GM18867 (cell line): ENCODE data around the gene NOL11.
A peak's percentile ranks its signal among the peaks of the same experiment; 100 is the strongest.
"Not testable (repeated sequence)": the region's sequence is repeated elsewhere in the genome, so short reads cannot be mapped to it uniquely, and the experiment has no call there.

ENCODE experiments used
- ATAC-seq: cut with Tn5 transposase; IDR thresholded peaks from one replicate; pipeline ENCODE4 v1.9.1; 2021; ENCODE audit warnings: mild to moderate bottlenecking, moderate library complexity; ENCODE audit not compliant: unreplicated experiment

NOL11 gene

DNA sequence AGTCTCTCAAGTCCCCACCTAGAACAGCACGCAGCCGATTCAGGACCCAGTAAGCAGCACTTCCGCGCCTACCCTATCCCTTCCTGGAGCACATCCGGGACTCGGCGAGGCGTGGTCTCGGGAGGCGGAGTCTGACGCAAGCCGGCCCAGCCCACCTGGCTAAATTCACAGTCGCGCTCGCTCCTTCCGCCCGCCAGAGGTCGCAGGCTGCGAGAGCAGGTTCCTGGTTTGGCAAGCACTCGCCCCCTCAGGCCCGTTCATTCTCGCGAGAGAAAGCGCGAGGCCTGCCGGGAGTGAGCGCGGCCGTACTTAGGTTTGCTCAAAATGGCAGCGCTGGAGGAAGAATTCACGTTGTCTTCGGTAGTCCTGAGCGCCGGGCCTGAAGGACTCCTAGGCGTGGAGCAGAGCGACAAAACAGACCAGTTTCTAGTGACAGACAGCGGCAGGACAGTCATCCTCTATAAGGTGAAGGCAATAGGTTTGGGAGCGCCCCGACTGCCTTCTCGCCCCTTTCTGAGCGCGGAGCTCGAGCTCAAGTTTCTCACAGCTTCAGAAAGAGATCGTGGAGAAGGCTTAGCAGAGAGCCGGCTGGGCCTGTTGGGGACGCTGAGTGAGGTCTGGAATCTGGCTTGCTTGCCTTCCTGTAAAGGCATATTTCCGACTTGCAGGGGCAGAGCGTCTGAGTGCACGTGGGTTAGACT lies at the start of gene NOL11:
TSS of gene NOL11 (plus strand) at position 313 of the 701 bp plus-strand sequence. CDS start at position 325, 12 bp downstream.
- ATAC-seq = peak; percentile 97

DNA sequence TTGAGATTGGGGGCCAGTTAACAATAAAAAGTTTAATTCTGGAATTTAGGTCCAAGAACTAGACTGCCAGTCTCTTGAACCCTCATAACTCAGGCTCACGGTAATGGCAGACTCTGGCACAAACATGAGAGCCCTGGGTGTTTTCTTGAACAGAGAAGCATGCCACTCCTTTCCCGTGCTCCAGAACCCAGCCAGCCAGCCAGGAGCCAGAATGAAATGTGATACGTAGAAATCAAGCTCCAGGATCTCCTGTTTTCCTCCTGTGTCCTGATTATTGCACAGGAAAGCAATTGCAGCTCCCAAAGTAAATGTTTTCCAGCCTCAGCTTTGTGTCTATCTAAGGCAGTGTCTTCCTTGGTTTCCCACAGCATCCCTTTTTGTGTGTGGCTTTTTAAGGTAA lies 46.2 kb upstream of the NOL11 start:
- no peak for ATAC-seq

DNA sequence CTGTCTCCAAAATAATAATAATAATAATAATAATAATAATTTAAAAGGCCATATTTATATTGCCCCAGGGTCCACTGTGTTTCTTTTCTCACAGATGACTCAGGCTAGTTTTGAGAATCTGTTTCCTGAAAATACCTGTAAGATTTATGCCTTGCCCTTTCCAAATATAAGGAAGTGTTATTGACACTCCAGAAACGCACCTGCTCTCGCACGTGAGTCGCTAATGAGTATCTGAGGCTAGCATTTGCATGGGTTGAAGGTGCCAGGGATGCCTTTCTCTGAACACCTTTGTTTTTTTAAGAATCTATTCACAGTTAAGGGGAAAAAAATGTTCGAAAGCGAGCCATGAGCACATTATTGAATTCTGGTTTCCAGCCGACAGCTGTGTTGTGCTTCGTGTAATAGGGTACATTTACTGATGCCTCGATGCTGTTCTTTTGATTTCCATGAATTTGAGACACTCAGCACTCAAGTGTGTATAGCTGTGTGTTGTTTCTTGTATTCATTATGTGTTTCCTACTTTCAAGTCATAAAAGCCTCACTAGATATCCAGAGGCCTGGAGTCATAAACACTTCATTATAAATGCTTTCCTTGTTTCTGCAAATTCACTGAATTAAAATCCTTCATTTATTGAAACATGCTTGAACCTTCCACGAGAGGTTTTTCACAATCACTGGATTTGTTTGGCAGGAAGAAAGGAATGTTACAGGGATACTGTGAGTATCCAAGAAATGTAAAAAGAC lies 45.0 kb upstream of the NOL11 start:
- no peak for ATAC-seq

DNA sequence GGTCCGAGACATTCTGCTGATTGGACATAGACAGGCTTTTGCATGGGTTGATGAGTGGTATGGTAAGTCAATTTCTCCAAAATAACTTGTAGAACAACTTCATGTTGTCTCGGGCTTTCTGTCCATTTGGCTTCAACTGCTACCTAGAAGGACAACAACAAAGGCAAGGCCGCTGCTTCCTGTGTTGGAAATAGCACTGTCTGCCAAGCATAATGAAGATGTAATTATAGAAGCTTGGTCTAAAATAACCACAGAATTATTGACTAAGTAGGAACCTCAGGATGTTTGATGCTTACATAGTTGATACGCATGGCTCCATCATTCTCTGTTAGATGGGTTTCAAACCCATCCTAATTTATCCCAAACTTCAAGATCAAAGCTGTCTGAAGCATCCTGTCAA lies 42.3 kb upstream of the NOL11 start:
- no peak for ATAC-seq

DNA sequence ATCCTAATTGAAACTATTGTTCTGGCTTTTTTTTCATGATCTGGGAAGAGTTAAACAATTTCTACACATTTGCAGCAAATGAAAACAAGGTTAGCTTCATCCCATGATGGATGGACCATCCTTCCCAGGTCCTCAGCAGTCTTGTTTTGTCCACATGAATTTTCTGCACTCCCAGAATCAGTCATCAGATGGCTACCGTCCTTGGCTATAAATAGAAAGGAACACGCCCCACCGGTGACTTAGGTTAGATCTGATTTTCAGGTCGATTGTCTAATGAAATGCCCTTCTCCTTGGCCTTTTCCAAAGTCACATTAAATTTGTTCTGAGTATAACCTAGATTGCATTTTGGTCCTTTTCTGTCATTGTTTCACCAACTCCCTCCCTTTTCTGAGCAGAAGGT lies 41.4 kb upstream of the NOL11 start:
- no peak for ATAC-seq

DNA sequence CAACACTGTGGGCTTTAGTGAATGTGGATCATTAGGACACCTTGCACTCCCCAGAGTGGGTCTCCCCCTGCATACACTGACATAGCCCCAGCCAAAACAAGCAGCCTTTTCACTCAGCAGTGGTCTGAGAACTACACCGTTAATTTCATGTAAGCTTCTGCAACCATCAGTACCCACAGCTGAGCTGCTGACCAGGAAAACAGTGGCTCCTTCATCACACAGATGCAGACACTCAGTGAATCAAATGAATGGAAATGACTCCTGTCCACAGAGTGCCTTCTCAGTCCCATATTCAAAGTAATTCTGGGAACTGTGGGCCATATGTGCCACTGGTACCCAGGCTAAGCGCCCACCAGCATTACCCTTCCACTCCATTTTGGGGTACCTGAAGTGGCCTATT lies 39.3 kb upstream of the NOL11 start:
- no peak for ATAC-seq

DNA sequence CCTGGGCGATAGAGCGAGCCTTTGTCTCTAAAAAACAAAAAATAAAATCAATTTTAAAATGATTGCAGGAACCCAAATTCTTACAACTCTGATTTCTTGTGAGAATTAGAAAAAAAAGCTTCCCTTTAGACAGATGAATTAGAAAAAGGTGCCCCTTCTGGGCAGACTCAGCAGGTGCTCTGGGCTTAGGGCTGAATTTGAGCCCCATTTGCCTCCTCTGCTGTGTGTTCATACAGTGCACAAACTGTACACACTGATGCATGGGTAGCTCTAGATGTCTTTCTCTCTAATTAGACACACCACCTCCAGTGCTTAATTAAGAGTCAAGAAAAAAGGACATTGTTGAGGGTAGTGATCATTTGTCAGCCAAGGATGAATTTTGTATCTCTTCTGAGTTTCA lies 38.5 kb upstream of the NOL11 start:
- no peak for ATAC-seq

DNA sequence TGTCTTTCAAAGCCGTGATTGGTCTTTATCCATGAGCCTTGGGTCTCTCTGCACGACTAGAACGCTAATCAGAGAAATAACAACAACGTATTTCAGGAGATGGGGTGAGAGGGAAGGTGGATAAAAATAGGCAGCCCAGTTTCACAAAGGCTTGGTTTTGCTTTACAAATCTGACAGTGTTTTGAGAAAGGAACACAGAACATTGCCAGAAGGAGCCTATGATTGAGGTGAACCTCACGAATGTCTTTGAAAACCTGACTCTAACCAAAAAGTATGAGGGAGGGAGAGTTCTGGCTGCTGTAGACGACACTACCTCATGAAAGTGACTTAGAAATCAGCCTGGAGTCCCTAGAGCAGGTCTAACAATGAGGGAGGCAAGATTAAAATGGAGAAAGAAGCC lies 38.0 kb upstream of the NOL11 start:
- ATAC-seq = no peak

DNA sequence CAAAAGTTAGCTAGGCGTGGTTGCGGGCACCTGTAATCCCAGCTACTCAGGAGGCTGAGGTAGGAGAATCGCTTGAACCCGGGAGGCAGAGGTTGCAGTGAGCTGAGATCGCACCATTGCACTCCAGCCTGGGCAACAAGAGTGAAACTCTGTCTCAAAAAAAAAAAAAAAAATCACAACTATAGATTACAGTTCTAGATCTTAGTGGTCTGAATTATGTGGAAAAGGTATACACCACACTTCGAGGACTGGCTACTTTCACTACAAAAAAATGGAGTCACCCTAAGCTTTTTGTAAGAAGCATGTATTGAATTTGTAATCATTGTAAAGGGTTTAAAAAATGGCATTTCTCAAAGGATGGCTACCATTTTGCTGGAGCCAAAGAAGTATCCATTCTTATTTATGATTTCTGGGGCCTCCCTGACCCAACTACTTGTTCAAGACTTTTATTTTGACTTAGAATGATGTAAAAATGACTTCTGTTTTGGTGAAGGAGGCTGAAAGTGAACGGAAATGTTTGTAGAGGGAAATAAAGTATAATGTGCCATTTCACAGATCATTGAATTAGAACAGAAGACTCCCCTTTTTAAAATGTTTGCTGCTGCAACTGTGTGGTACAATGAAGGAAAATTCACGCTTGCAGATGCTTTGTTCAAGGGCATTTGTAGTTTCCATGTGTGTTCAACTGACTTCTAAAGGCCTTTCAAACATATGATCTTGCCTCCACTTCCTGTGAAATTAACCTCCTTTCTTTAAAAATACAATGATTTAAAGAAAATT lies 37.1 kb upstream of the NOL11 start:
- ATAC-seq = no peak

DNA sequence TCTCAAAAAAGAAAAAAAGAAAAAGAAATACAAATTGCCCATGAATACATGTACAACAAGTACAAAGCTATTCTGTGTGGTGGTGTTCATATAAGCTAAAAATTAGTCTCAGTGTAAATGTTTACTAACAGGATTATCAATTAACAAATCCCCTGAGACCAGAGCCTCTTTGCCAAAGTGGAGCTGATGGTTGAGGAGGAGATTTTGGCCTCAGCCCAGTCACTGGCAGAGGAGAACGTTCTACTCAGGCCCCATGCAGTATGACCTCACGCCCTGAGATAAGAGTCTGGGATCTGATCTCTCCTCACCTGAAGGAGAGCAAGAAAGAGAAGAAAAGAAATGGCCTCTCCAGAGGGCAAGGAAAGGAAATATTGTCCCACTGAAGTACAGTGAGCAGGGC lies 35.5 kb upstream of the NOL11 start:
- ATAC-seq = no peak

DNA sequence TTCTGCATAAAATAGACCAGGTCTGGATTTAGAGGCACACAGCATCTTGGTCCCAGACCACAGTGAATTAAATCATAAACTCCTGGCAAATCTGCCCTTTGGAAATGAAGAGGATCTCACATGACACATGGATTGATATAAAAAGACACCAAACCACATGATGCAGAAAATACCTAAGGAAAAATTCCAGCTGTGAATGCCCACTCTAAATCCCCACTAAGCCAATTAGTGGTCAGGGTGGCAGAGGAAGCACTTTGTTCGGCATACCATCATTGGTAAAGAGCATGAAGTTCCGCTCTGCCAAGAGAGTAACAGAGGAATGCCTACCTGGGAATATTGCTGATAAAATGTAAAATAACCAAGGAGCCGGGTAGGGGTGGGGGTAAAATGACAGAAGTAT lies 32.4 kb upstream of the NOL11 start:
- no peak for ATAC-seq

DNA sequence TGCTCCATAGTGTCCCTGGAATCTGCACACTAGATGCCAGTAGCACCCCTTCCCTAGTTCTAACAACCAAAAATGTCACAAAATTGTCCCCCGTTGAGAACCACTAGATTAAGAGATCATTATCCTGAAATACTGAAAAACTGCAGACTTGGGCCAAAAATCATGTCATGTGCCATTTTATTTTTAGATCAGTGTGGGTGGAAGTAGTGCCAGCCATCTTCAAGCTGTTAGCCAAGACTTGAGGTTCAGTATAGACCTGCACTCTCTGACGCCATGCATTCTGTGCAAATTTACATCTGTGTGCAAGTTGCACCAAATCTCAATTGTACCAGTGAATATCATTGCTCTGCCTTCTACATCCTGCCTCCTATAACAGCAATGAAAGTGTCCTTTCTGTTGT lies 31.5 kb upstream of the NOL11 start:
- no peak for ATAC-seq

DNA sequence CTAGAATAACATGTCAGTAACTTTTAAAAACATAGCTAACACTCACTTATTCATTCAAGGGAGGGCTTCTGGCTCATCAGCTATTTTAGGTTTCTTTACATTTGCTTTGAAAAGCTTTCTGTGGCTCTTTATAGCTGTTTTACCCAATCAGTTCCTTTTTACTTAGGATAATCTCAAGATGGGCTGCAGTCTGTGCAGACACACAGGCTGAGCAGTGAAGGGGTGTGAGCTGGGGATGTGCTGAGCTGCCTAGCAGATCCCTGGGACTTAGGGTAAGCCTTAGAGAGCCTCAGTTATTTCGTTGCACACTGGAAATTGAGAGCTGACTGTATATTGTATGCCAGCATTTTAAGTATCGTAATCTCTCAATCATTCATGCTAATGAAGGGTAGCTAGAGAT lies 30.2 kb upstream of the NOL11 start:
- no peak for ATAC-seq

DNA sequence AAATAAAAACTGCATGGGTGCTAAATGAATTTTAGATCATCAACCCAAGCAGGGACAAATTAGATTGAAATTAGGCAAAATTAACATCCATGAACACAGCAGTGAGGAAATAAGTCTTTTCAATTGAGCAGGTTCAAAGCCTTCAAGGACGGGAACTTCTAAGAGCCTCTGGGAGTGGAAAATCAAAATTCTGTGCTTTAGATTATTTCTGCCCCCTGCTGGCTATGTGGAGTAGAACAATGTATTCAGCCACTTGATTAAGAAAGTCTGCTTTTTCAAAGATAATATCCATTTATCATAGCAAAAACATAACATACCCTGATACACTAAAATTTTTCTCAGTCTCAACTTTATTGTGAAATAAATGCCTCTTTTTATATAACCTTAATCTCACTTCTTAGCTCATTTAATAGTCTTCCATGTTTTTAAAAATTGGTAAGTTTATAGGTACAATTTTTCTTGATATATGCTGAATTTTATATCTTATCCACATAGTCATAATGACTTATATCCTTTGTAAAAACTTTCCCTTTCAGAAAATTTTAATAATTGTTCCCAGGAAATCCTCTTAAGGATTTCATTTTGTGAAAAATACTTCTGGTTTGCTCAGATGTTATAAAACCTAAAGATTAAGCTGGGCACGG lies 28.1 kb upstream of the NOL11 start:
- ATAC-seq = no peak

DNA sequence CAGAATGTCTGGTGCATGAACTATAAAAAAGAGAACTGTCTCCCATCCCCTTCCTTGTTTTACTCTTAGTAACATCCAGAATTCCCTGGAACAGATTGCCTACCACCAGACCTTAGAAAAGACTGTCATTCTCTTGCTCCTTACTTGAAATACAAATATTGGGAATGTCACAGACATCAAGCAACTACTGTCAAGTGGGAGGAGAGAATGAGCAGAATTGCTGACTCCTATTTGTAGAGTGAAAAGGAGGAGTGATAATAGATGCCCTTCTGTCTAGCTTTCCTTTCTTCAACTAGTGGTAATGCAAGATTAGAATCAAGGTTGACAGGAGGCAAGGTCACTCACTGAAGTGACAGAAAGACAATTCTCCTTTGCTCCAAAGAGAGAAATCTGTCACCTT lies 23.9 kb upstream of the NOL11 start:
- no peak for ATAC-seq

DNA sequence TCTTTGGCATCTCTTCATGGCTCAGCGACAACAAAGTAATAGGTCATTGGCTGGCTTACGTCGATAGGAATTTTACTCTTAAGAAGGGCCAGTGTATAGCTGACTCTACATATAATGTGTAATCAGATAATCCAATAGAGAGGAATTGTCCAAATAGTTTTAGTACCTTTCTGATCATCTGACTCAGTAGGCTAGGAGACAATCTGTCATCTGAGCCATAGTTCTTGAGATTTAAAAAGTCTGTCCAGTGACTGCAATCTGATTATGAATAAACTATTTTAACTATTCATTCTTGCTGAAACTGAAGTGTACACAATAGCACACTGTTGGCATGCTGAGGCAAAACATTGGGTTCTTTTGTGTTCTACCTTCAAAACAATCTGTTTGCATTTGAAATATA lies 21.4 kb upstream of the NOL11 start:
- ATAC-seq = no peak

DNA sequence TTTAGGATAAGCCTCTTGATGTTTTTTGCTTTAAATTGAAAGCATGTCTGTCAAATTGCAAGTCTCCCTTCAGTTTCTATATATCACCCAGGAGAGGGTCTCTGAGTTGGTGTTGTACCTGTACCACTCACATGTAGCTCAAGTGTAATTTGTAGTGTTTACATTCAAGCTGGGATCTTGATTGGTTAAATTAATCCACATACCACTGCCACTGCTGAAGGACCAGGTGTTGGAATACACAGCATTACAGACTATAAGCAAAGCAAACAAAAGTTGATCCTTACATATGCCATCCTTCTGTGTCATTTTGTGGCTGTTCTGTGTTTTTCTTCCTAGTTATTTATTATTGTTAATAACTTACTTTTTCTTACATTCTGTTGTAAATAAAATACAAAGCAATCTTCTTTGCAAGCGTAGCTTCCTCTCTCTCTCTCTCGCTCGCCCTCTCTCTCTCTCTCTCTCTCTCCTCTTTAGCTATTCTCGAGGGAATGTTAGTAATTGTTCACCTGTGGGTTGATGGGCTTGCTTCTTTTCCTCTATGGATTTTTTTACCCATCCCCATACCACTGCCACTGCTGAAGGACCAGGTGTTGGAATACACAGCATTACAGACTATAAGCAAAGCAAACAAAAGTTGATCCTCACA lies 20.8 kb upstream of the NOL11 start:
- no peak for ATAC-seq

DNA sequence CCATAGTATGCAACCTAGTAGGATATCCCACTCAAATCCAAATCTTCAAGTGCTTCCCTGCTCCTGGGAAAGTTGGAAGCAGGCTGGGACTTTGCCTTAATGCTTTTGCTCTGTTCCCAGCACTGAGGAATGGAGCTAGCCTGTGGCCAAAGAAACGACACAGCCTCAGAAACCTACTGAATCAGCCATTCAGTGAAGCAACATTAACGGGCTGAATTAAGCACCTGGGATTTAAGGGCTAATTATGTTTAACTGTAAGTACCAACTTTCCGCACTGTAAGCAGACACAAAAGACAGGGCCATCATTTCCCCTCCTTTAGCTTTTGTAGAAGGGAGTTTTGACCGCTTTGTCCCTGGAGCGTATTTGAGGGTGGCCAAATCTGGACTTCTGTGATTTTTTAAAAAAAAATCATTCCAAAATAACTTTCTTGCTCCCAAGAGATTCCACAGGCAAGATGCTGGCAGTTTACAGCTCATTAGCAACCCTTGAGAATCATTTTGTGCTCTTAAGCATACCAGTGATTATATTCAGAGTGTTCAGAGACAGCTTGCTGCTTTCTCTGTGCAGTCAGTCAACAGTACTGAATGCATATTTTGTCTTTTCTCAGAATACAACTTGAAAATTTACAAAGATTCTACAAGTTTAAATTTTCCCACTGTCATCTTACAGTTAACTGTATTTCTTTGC lies 17.6 kb upstream of the NOL11 start:
- no peak for ATAC-seq

DNA sequence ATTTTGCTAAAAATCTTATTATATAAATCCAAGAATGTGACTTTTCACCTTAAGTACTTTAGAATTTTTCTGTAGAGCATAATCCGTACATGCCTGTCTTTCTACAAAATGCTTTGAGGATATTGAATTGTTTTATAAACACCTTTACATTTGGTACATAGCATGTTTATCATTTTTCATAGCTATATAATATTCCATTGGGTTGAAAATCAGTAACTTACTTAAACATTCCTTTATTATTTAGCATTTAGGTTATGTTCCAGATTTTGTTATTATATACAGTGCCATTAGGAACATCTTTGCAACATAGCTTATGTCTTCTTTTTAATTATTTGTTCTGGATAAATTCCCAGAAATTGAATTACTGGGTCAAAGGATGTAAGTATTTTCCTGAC lies 17.0 kb upstream of the NOL11 start:
- ATAC-seq = no peak

DNA sequence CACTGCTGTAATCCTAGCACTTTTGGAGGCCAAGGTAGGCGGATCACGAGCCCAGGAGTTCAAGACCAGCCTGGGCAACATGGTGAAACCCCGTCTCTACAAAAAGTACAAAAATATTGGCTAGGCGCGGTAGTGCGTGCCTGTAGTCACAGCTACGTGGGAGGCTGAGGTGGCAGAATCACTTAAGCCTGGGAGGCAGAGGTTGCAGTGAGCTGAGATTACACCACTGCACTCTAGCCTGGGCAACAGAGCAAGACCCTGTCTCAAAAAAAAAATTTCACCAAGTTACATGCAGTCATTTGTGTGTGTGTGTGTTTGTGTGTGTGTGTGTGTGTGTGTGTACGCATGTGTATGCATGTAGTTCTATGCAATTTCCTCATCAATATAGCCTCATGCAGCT lies 14.9 kb upstream of the NOL11 start:
- ATAC-seq = not testable (repeated sequence)
